Fibroblast of lung (primary cell): ENCODE data around the gene NUDT3. TPM values are rescaled to one million over a fixed set of nuclear protein-coding genes. Genes with fewer than 3 reads are reported as not detected.

ENCODE experiments used
- polyA plus RNA-seq, 2 donors: library from polyadenylated mRNA; depleted of rRNA in 1 of 2; stranded (reverse) in 1 of 2; unstranded in 1 of 2; fragments of >200 nt; gene quantifications; 2 replicates each; pipeline ENCODE4 v1.2.1, GENCODE V29; 2011 to 2012; ENCODE audit warnings: missing spikeins in 1 of 2
- total RNA-seq: library from RNA; depleted of rRNA; stranded (reverse); fragments of >200 nt; gene quantifications from 2 replicates; pipeline ENCODE4 v1.2.1, GENCODE V29; 2014

The NUDT3 gene
- total and polyA plus RNA-seq, 2 donors (not counting 1 experiment from before 2014, with no cell fraction given) = 16.0 to 27.4 TPM

Other genes with a start within 250 kb of the NUDT3 start
- under 0.01 TPM in 2 replicates for gene GRM4, start 246.6 kb downstream of the NUDT3 start, total RNA-seq
- gene GRM4, start 246.6 kb downstream of the NUDT3 start, polyA plus RNA-seq = not detected in 2 replicates
- 70.6 and 121 TPM in 2 replicates for gene HMGA1, start 155.8 kb downstream of the NUDT3 start, total RNA-seq
- gene HMGA1, start 155.8 kb downstream of the NUDT3 start, polyA plus RNA-seq = 29.6 and 213 TPM in 2 replicates
- gene SMIM29, start 143.7 kb downstream of the NUDT3 start, total RNA-seq = 26.5 and 36.3 TPM in 2 replicates
- 16.7 and 34.7 TPM in 2 replicates for gene SMIM29, start 143.7 kb downstream of the NUDT3 start, polyA plus RNA-seq
- 1,649 and 1,873 TPM in 2 replicates for gene RPS10, start 33.4 kb upstream of the NUDT3 start, total RNA-seq
- gene RPS10, start 33.4 kb upstream of the NUDT3 start, polyA plus RNA-seq = 2,883 and 3,469 TPM in 2 replicates
- under 0.01 TPM in 1 of 2 replicates, not detected in the other for gene PACSIN1, start 73.4 kb upstream of the NUDT3 start, total RNA-seq
- gene PACSIN1, start 73.4 kb upstream of the NUDT3 start, polyA plus RNA-seq = 0.02 TPM in 1 of 2 replicates, not detected in the other
- under 0.01 TPM in 2 replicates for gene SPDEF, start 163.7 kb upstream of the NUDT3 start, total RNA-seq
- gene SPDEF, start 163.7 kb upstream of the NUDT3 start, polyA plus RNA-seq = 0.03 TPM in 1 of 2 replicates, not detected in the other